ENCODE results near the gene PACC1.

DNA sequence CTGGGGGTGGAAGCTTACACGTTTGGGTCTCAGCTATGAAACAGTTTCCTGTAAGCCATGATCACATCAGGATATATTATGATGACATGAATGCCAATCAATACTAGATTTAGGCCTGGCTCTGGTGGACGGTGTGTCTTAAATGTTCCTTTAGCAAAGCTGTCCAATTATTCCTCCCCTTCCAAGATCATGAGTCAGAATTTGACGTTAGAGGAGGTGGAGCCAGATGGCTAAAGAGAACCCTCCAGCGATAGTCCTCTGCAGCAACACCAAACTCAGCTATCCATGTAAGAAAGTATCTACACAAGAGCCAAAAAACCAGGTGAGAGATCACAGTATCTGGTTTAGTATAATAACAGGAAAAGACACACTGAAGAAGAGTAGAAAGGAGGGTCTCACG lies 47.8 kb downstream of the PACC1 start:
- TF ChIP-seq CTCF (IDR thresholded peaks at IDR 0.05 in 2 of 3, conservative IDR thresholded peaks at IDR 0.05 in 1 of 3; ENCODE audit: control insufficient read depth in 2 of 3, extremely low read depth in 1 of 3, insufficient read depth in 1 of 3, low read depth in 3 of 3, low read length in 3 of 3) = no peak
- TF ChIP-seq RAD21 (IDR thresholded peaks at IDR 0.05; ENCODE audit: insufficient read depth, low read depth, low read length) = no peak
- no peak for TF ChIP-seq GABPA (IDR thresholded peaks at IDR 0.05; ENCODE audit: low read depth)
